HFFc6 (cell line): ENCODE data around the gene LMF1. TPM values are rescaled to one million over a fixed set of nuclear protein-coding genes. Genes with fewer than 3 reads are reported as not detected.
A peak's percentile ranks its signal among the peaks of the same experiment; 100 is the strongest.

Experiments
- DNase-seq: peaks from one replicate; pipeline ENCODE4 v3.0.0-alpha.2; 2018
- H3K27ac Mint-ChIP-seq: 2 replicates; pipeline ENCODE4 v1.8.0; 2020; ENCODE audit warnings: mild to moderate bottlenecking, mixed read lengths
- H3K27me3 Mint-ChIP-seq: 2 replicates; pipeline ENCODE4 v1.8.0; 2021; ENCODE audit warnings: mild to moderate bottlenecking, moderate library complexity, mixed read lengths; ENCODE audit not compliant: insufficient read depth
- H3K36me3 Mint-ChIP-seq: 2 replicates; pipeline ENCODE4 v1.8.0; 2021; ENCODE audit warnings: low read depth, mixed read lengths
- H3K4me1 Mint-ChIP-seq: 2 replicates; pipeline ENCODE4 v1.8.0; 2020; ENCODE audit warnings: low read depth, mixed read lengths
- H3K4me3 Mint-ChIP-seq: 2 replicates; pipeline ENCODE4 v1.8.0; 2020; ENCODE audit warnings: mild to moderate bottlenecking, moderate library complexity, mixed read lengths
- H3K9me3 Mint-ChIP-seq: 2 replicates; pipeline ENCODE4 v1.8.0; 2020; ENCODE audit warnings: mild to moderate bottlenecking, mixed read lengths
- CTCF ChIP-seq: fragments of 200-600 bp; sonication (generic); IDR thresholded peaks from 2 replicates; pipeline ENCODE4 v1.5.0; 2021; ENCODE audit warnings: antibody characterized with exemption, mild to moderate bottlenecking
- total RNA-seq, 6 experiments: library from RNA; stranded (reverse); fragmentation: NEBNext Ultra II Directional; extraction: Animal tissue kit (Norgen Biotek cat#: 25700); gene quantifications; 2 replicates in 1 of 6; 3 replicates in 5 of 6; pipeline ENCODE4 v1.2.3, GENCODE V29; 2021

Gene LMF1
- total RNA-seq, 6 experiments from 2014 or later = 10.9 to 19.3 (median 14.2) TPM

- Mint-ChIP-seq H3K4me3 (peak overlapping the region; percentile 46), H3K9me3 (peaks cover 28% of the 10 kb centered on the region), H3K36me3 (peaks cover 39% of the 10 kb centered on the region), H3K4me1 (peaks cover 26% of the 10 kb centered on the region), H3K27me3 (peaks cover 8% of the 10 kb centered on the region), H3K27ac (peak overlapping the region; percentile 51; the same call in 1 of the 2 replicates)
- no peak for DNase-seq
- TF ChIP-seq CTCF = no peak
Observed at GRCh38 chr16:968620-969019, 2.2 kb downstream of the LMF1 start.

- H3K4me3 Mint-ChIP-seq = no peak overlapping the region
- H3K27me3 Mint-ChIP-seq = peaks cover 1% of the 10 kb centered on the region
- no peak overlapping the region for H3K27ac Mint-ChIP-seq
- no peak for TF ChIP-seq CTCF
- DNase-seq = no peak
- H3K4me1 Mint-ChIP-seq = peaks cover 30% of the 10 kb centered on the region
- peaks cover 28% of the 10 kb centered on the region for H3K9me3 Mint-ChIP-seq
- peaks cover 39% of the 10 kb centered on the region for H3K36me3 Mint-ChIP-seq
Observed at GRCh38 chr16:967546-968295, 3.1 kb downstream of the LMF1 start.

- DNase-seq = no peak
- no peak overlapping the region for H3K27ac Mint-ChIP-seq
- no peak for TF ChIP-seq CTCF
- H3K4me3 Mint-ChIP-seq = no peak overlapping the region
- H3K4me1 Mint-ChIP-seq = peaks cover 30% of the 10 kb centered on the region
- H3K9me3 Mint-ChIP-seq = peaks cover 28% of the 10 kb centered on the region
- peaks cover 39% of the 10 kb centered on the region for H3K36me3 Mint-ChIP-seq
- no peaks in the 10 kb centered on the region; the same call in 1 of the 2 replicates for H3K27me3 Mint-ChIP-seq
Observed at GRCh38 chr16:967077-967541, 3.7 kb downstream of the LMF1 start.

- Mint-ChIP-seq H3K9me3 (peaks cover 25% of the 10 kb centered on the region), H3K4me3 (no peak overlapping the region; the same call in 1 of the 2 replicates), H3K27ac (no peak overlapping the region), H3K4me1 (peaks cover 30% of the 10 kb centered on the region), H3K36me3 (peaks cover 39% of the 10 kb centered on the region), H3K27me3 (no peaks in the 10 kb centered on the region; the same call in 1 of the 2 replicates)
- no peak for DNase-seq
- TF ChIP-seq CTCF = no peak
Observed at GRCh38 chr16:966505-966904, 4.3 kb downstream of the LMF1 start.

GRCh38 chr16:966035-966434 lies 4.7 kb downstream of the LMF1 start:
- Mint-ChIP-seq H3K4me1 (peaks cover 30% of the 10 kb centered on the region), H3K4me3 (no peak overlapping the region), H3K36me3 (peaks cover 39% of the 10 kb centered on the region)

More at GRCh38 chr16:966035-966434, 4.7 kb downstream of the LMF1 start:
- no peak for DNase-seq
- Mint-ChIP-seq H3K27me3 (no peaks in the 10 kb centered on the region; the same call in 1 of the 2 replicates), H3K9me3 (peaks cover 23% of the 10 kb centered on the region), H3K27ac (no peak overlapping the region)
- no peak for TF ChIP-seq CTCF
